HepG2 (cell line): ENCODE results near the gene RPTOR. TPM values are rescaled to one million over a fixed set of nuclear protein-coding genes. Genes with fewer than 3 reads are reported as not detected.

Source experiments
- KIAA2018 ChIP-seq: sonication (generic); formaldehyde crosslinking; IDR thresholded peaks from 2 replicates; pipeline ENCODE4 v1.5.0; 2020; ENCODE audit warnings: mild to moderate bottlenecking, missing genetic modification reagents, borderline replicate concordance
- POLR2AphosphoS5 ChIP-seq: IDR thresholded peaks from 2 replicates; pipeline ENCODE4 v1.6.1; 2012; ENCODE audit warnings: low read depth, low read length
- SNAPC2 ChIP-seq: sonication (generic); formaldehyde crosslinking; IDR thresholded peaks from 2 replicates; pipeline ENCODE4 v1.8.1; 2022; ENCODE audit warnings: mild to moderate bottlenecking, missing genetic modification reagents
- WIZ ChIP-seq: sonication (generic); formaldehyde crosslinking; IDR thresholded peaks from 2 replicates; pipeline ENCODE4 v1.5.1; 2020; ENCODE audit warnings: mild to moderate bottlenecking, missing genetic modification reagents
- ZNF296 ChIP-seq: sonication (generic); formaldehyde crosslinking; conservative IDR thresholded peaks from 2 replicates; pipeline ENCODE4 v1.5.0; 2020; ENCODE audit warnings: mild to moderate bottlenecking, missing genetic modification reagents
- ZNF451 ChIP-seq: sonication (generic); formaldehyde crosslinking; IDR thresholded peaks from 2 replicates; pipeline ENCODE4 v1.5.0; 2020; ENCODE audit warnings: mild to moderate bottlenecking, missing genetic modification reagents
- ZNF503 ChIP-seq: sonication (generic); formaldehyde crosslinking; IDR thresholded peaks from 2 replicates; pipeline ENCODE4 v1.4.0; 2020; ENCODE audit warnings: missing genetic modification reagents
- ZNF564 ChIP-seq: sonication (generic); formaldehyde crosslinking; IDR thresholded peaks from 2 replicates; pipeline ENCODE4 v1.8.1; 2023; ENCODE audit warnings: mild to moderate bottlenecking, missing genetic modification reagents
- polyA plus RNA-seq, 8 experiments: library from polyadenylated mRNA; depleted of rRNA in 3 of 8; stranded (reverse) in 7 of 8; unstranded in 1 of 8; fragments of >200 nt; fragmentation: Illumina TruSeq in 4 of 8; extraction: Trizol in 4 of 8; gene quantifications; 2 replicates each; pipeline versions ENCODE4 v1.2.1 to v1.2.3, GENCODE V29; 2011 to 2016; ENCODE audit warnings: low read depth in 4 of 8, missing spikeins in 1 of 8, mixed read lengths in 1 of 8; ENCODE audit not compliant: insufficient read depth in 1 of 8
- total RNA-seq, 5 experiments: library from RNA; depleted of rRNA; stranded (reverse); fragments of >200 nt; fragmentation: Illumina TruSeq; extraction: Trizol; gene quantifications; 2 replicates each; pipeline ENCODE4 v1.2.3, GENCODE V29; 2016; ENCODE audit warnings: low read depth in 1 of 5

The RPTOR gene
- total and polyA plus RNA-seq, 2 of the 13 experiments (the other 11 are each of a cell fraction or from before 2014, with no cell fraction given) = 6.6 to 25.3 TPM

DNA sequence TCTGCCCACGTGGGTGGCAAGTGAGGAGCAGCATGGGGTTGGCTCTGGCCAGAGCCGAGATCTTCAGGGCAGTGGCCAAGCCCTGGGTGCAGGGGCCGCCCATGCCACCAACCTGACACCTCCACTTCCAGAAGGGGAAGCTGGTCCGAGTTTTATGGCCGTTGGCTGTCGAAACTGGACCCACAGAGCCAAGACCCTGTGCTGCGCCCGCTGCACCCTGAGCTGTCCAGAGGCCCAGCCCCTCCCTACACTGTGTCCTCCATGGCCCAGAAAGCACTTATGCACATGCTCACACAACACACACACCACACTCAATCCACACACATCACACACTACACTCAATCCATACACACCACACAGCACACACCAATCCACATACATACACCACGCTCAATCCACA lies 33.9 kb upstream of the RPTOR start (continued):
- TF ChIP-seq KIAA2018 (CRISPR knock-in tag) (no peak), SNAPC2 (CRISPR knock-in tag) (no peak), ZNF503 (CRISPR knock-in tag) (no peak), ZNF451 (CRISPR knock-in tag) (no peak), ZNF296 (CRISPR knock-in tag) (no peak), ZNF564 (no peak), POLR2AphosphoS5 (no peak), WIZ (no peak)
